Thoracic aorta (tissue), 2 donors: Measurements from ENCODE around the gene ADAMTS2. TPM values are rescaled to one million over a fixed set of nuclear protein-coding genes. Genes with fewer than 3 reads are reported as not detected.

Experiments
- ATAC-seq: fragments of 150-250 bp; one replicate; pipeline ENCODE4 v1.8.0; 2017; ENCODE audit warnings: low read depth; ENCODE audit not compliant: insufficient number of reproducible peaks, low FRiP score
- DNase-seq: peaks from one replicate; pipeline ENCODE4 v3.0.0-alpha.2; 2020; ENCODE audit warnings: low spot score
- H3K27ac ChIP-seq, 2 donors: fragments of 200-600 bp; sonication (generic); 1 replicate in 1 of 2; 2 replicates in 1 of 2; pipeline ENCODE4 v1.5.1; 2016; ENCODE audit warnings: mild to moderate bottlenecking in 2 of 2, moderate library complexity in 2 of 2
- H3K27me3 ChIP-seq: fragments of 200-600 bp; sonication (generic); replicated peaks from 2 replicates; pipeline ENCODE4 v1.6.0; 2016; ENCODE audit warnings: mild to moderate bottlenecking; ENCODE audit not compliant: insufficient read depth
- H3K36me3 ChIP-seq: fragments of 200-600 bp; sonication (generic); one replicate; pipeline ENCODE4 v1.5.1; 2016
- H3K4me1 ChIP-seq, 2 donors: fragments of 200-600 bp; sonication (generic); 1 replicate in 1 of 2; 2 replicates in 1 of 2; pipeline versions ENCODE4 v1.5.1 to v1.6.0; 2016; ENCODE audit warnings: low read depth in 2 of 2, mild to moderate bottlenecking in 1 of 2; ENCODE audit not compliant: control insufficient read depth in 1 of 2
- H3K4me3 ChIP-seq: fragments of 200-600 bp; sonication (generic); 2 replicates; pipeline ENCODE4 v1.5.1; 2016; ENCODE audit warnings: mild to moderate bottlenecking
- H3K9me3 ChIP-seq: fragments of 200-600 bp; sonication (generic); 2 replicates; pipeline ENCODE4 v1.5.1; 2016
- CTCF ChIP-seq: fragments of 200-600 bp; sonication (generic); IDR thresholded peaks from one replicate; pipeline ENCODE4 v1.5.1; 2019; ENCODE audit warnings: antibody characterized with exemption
- total RNA-seq, 2 donors: library from RNA; depleted of rRNA; stranded (reverse); fragments of >200 nt; gene quantifications; one replicate each; pipeline versions ENCODE4 v1.1.0 to v1.2.3, GENCODE V29; 2016

ADAMTS2 gene
- total RNA-seq, 2 donors from 2014 or later: 34.4 to 60.7 TPM

DNA sequence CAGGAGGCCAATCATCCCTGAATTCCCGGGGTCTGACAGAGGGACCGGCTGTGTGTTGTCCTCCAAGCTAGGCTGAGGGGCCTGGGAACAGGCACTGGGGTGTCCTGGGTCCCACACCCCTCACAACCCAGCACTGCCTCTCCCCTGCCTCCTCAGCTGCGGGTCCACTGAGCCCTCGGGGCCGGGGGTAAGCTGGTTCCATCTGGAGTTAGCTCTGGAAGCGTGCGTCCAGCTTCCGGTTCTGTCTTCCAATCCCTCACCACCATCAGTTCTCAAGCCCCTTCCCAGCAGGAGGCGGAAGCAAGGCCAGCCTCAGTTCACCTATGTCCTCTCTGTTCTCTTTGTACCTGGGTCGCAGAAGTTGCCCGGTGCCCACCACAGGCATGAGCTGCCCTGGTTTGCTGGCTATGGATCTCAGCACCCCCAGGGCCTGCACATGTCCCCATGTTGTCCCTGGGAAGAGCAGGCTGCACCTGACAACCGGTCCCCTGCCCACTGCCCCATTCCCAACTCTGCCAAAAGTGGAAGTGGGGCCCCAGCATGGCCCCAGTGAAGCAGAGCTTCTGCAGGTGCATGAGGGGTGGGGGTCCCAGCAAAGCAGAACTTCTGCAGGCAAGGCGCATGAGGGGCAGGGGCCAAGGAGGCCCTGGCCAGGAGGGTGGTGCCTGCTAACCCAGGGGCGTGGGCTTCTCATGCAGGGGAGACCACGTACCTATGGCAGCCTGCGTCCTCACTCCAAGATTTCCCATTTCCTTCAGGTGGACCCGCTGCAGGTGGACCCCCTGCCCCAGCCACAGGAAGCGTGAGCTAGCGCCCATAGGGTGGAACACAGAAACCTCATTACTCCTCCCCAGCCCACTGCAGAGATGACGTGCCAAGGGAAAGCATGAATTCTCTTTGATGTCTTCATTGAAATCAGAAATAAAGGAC lies 173.2 kb downstream of the ADAMTS2 start:
- no peak for TF ChIP-seq CTCF
- DNase-seq (no peak), ATAC-seq (no peak)
- peaks cover 6 to 8% of the 10 kb centered on the region in 2 donors for H3K4me1 ChIP-seq
- no peak overlapping the region for H3K4me3 ChIP-seq
- H3K36me3 ChIP-seq: no peaks in the 10 kb centered on the region
- H3K27me3 ChIP-seq: no peaks in the 10 kb centered on the region
- no peak overlapping the region for H3K27ac ChIP-seq
- no peaks in the 10 kb centered on the region for H3K9me3 ChIP-seq

DNA sequence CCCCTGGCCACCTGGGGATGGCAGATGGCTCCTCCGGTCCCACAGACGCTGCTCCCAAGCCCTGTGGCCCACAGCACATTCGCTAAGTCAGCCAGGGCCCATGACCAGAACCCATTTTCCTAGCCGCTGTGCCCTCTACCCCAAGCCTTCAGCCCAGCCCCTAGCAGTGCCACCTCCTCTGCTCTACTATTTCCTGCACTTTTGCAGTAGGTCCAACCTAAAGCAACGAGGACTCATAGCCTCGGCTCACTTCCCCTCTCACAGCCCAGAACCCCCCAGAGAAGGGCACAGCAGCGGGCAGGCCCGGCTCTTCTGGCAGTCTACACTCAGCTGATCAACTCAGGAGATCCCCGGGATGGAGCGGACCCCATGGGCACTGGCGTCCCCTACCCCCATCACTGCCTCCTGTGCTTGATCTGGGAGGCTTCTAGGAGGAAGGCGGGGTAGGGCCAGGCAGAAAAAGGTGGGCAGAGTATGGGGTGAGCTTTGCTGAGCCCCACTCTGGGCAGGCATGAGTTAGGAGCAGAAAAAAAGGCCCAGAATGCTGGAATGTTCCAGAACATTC lies 173.9 kb downstream of the ADAMTS2 start:
- Histone ChIP-seq H3K36me3 (no peaks in the 10 kb centered on the region), H3K4me1 (peaks cover 6 to 12% of the 10 kb centered on the region in 2 donors), H3K9me3 (no peaks in the 10 kb centered on the region), H3K27me3 (no peaks in the 10 kb centered on the region), H3K27ac (no peak overlapping the region), H3K4me3 (no peak overlapping the region)
- no peak for DNase-seq
- ATAC-seq: no peak
- TF ChIP-seq CTCF: no peak

DNA sequence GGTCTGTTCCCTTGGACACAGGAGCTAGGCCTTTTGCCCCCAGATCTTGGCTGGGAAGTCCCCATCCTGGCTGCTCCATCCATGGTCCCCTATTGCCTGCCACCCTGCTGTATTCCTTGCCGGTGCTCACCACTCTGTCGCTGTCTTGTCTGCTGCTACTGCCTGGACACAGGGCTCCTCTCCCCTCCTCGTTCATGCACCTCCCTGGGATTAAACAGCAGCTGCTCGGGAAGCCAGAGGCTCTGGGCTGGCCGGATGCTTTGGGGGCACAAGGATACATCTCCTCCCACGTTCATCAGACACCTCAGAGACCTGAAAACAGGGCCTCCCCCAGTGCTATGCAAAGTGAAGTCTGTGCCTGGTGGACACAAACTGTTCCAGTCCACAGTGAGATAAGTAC lies 174.7 kb downstream of the ADAMTS2 start:
- Histone ChIP-seq H3K4me1 (peaks cover 6 to 12% of the 10 kb centered on the region in 2 donors), H3K27me3 (no peaks in the 10 kb centered on the region), H3K36me3 (no peaks in the 10 kb centered on the region), H3K4me3 (no peak overlapping the region), H3K27ac (no peak overlapping the region), H3K9me3 (no peaks in the 10 kb centered on the region)
- DNase-seq (no peak), ATAC-seq (no peak)
- TF ChIP-seq CTCF: no peak

GRCh38 chr5:179169836-179170235 lies 175.4 kb downstream of the ADAMTS2 start:
- DNase-seq: no peak
- ATAC-seq: no peak
- no peaks in the 10 kb centered on the region for H3K9me3 ChIP-seq

More at GRCh38 chr5:179169836-179170235, 175.4 kb downstream of the ADAMTS2 start:
- no peak for TF ChIP-seq CTCF
- H3K4me3 ChIP-seq: no peak overlapping the region
- H3K36me3 ChIP-seq: no peaks in the 10 kb centered on the region
- H3K27ac ChIP-seq: no peak overlapping the region
- peaks cover 6 to 12% of the 10 kb centered on the region in 2 donors for H3K4me1 ChIP-seq
- H3K27me3 ChIP-seq: no peaks in the 10 kb centered on the region
